ENCODE results near the gene CTLA4.
"Not testable (repeated sequence)": the region's sequence is repeated elsewhere in the genome, so short reads cannot be mapped to it uniquely, and the experiment has no call there.

The CTLA4 gene

GRCh38 chr2:203875471-203875870 lies 7.9 kb downstream of the CTLA4 start:
- TF ChIP-seq CTCF (IDR thresholded peaks at IDR 0.05) = no peak
- H3K27me3 ChIP-seq = no peaks in the 10 kb centered on the region
- H3K27ac ChIP-seq = no peak overlapping the region
- peaks cover 0 to 8% (median 2%) of the 10 kb centered on the region in 4 donors for H3K4me1 ChIP-seq
- no peaks in the 10 kb centered on the region for H3K36me3 ChIP-seq
- no peak overlapping the region for H3K4me3 ChIP-seq
- intact Hi-C loops (cut with DNase I; ENCODE audit: low total_unique reads) = no loop called here
- H3K9me3 ChIP-seq = no peaks in the 10 kb centered on the region
- no peak for DNase-seq

- Histone ChIP-seq H3K27ac (no peak overlapping the region), H3K9me3 (no peaks in the 10 kb centered on the region), H3K4me1 (peaks cover 0 to 8% (median 2%) of the 10 kb centered on the region in 4 donors), H3K27me3 (no peaks in the 10 kb centered on the region), H3K4me3 (no peak overlapping the region), H3K36me3 (no peaks in the 10 kb centered on the region)
- no peak for DNase-seq
- intact Hi-C loops (cut with DNase I; ENCODE audit: low total_unique reads) = no loop called here
- no peak for TF ChIP-seq CTCF (IDR thresholded peaks at IDR 0.05)
These were observed 8.8 kb downstream of the CTLA4 start for GRCh38 chr2:203876328-203876727.

GRCh38 chr2:203878063-203878462 lies 10.5 kb downstream of the CTLA4 start:
- intact Hi-C loops (cut with DNase I; ENCODE audit: low total_unique reads) = no loop called here
- H3K9me3 ChIP-seq = no peaks in the 10 kb centered on the region
- no peak overlapping the region for H3K4me3 ChIP-seq
- peaks cover 0 to 8% (median 2%) of the 10 kb centered on the region in 4 donors for H3K4me1 ChIP-seq
- H3K27ac ChIP-seq = no peak overlapping the region
- no peaks in the 10 kb centered on the region for H3K27me3 ChIP-seq
- no peak for TF ChIP-seq CTCF (IDR thresholded peaks at IDR 0.05)
- no peak for DNase-seq
- H3K36me3 ChIP-seq = no peaks in the 10 kb centered on the region

- Histone ChIP-seq H3K4me1 (peaks cover 0 to 8% (median 2%) of the 10 kb centered on the region in 4 donors), H3K27me3 (no peaks in the 10 kb centered on the region), H3K36me3 (no peaks in the 10 kb centered on the region), H3K27ac (no peak overlapping the region), H3K4me3 (no peak overlapping the region), H3K9me3 (no peaks in the 10 kb centered on the region)
- DNase-seq = no peak
- TF ChIP-seq CTCF (IDR thresholded peaks at IDR 0.05) = no peak
- intact Hi-C loops (cut with DNase I; ENCODE audit: low total_unique reads) = no loop called here
These were observed 13.1 kb downstream of the CTLA4 start for GRCh38 chr2:203880557-203881125.

- intact Hi-C loops (cut with DNase I; ENCODE audit: low total_unique reads); H3K36me3 ChIP-seq; H3K4me3 ChIP-seq; H3K4me1 ChIP-seq; H3K9me3 ChIP-seq; H3K27me3 ChIP-seq; DNase-seq; H3K27ac ChIP-seq: not testable (repeated sequence)
These were observed 13.6 kb downstream of the CTLA4 start for GRCh38 chr2:203881185-203881584.

GRCh38 chr2:203882551-203882950 lies 15.0 kb downstream of the CTLA4 start:
- Histone ChIP-seq H3K36me3 (no peaks in the 10 kb centered on the region), H3K4me1 (no peaks in the 10 kb centered on the region), H3K9me3 (no peaks in the 10 kb centered on the region), H3K4me3 (no peak overlapping the region), H3K27me3 (no peaks in the 10 kb centered on the region), H3K27ac (no peak overlapping the region)
- no peak for DNase-seq
- TF ChIP-seq CTCF (IDR thresholded peaks at IDR 0.05) = no peak
- intact Hi-C loops (cut with DNase I; ENCODE audit: low total_unique reads) = no loop called here

Measured in tibial artery (tissue), 4 donors.